Neural progenitor cell (in vitro differentiated cells): Measurements from ENCODE around the gene YWHAH. TPM values are rescaled to one million over a fixed set of nuclear protein-coding genes. Genes with fewer than 3 reads are reported as not detected.

ENCODE experiments used
- DNase-seq: peaks from one replicate; pipeline ENCODE4 v3.0.0-alpha.2; 2016; ENCODE audit warnings: low spot score
- H2AFZ ChIP-seq: fragments of 200-600 bp; sonication (generic); replicated peaks from 2 replicates; pipeline ENCODE4 v1.6.1; 2016; ENCODE audit warnings: antibody characterized with exemption
- H3F3A ChIP-seq: fragments of 200-600 bp; sonication (generic); 2 replicates; pipeline ENCODE4 v1.6.1; 2016; ENCODE audit warnings: antibody characterized with exemption, low read depth
- H3K27ac ChIP-seq: fragments of 200-600 bp; sonication (generic); 2 replicates; pipeline ENCODE4 v1.5.1; 2016; ENCODE audit warnings: mild to moderate bottlenecking
- H3K27me3 ChIP-seq: fragments of 200-600 bp; sonication (generic); 2 replicates; pipeline ENCODE4 v1.6.1; 2016; ENCODE audit warnings: mild to moderate bottlenecking, moderate library complexity
- H3K36me3 ChIP-seq: fragments of 200-600 bp; sonication (generic); 2 replicates; pipeline ENCODE4 v1.5.1; 2016
- H3K4me1 ChIP-seq: fragments of 200-600 bp; sonication (generic); 2 replicates; pipeline ENCODE4 v1.6.1; 2016; ENCODE audit warnings: mixed run types
- H3K4me2 ChIP-seq: fragments of 200-600 bp; sonication (generic); 2 replicates; pipeline ENCODE4 v1.6.1; 2016
- H3K4me3 ChIP-seq: fragments of 200-600 bp; sonication (generic); 2 replicates; pipeline ENCODE4 v1.5.1; 2016
- H3K79me2 ChIP-seq: fragments of 200-600 bp; sonication (generic); 2 replicates; pipeline ENCODE4 v1.6.1; 2016; ENCODE audit warnings: low read depth
- H3K9ac ChIP-seq: fragments of 200-600 bp; sonication (generic); 2 replicates; pipeline ENCODE4 v1.6.1; 2016
- H3K9me3 ChIP-seq: fragments of 200-600 bp; sonication (generic); 2 replicates; pipeline ENCODE4 v1.5.1; 2016; ENCODE audit warnings: low read depth
- H4K20me1 ChIP-seq: fragments of 200-600 bp; sonication (generic); 2 replicates; pipeline ENCODE4 v1.6.1; 2016; ENCODE audit warnings: low read depth
- H3K27ac Mint-ChIP-seq: 3 replicates; pipeline ENCODE4 v1.8.0; 2021; ENCODE audit warnings: mixed read lengths
- H3K27me3 Mint-ChIP-seq: 2 replicates; pipeline ENCODE4 v1.8.0; 2022; ENCODE audit warnings: low read depth, mild to moderate bottlenecking, inconsistent platforms, moderate library complexity, mixed read lengths; ENCODE audit not compliant: insufficient read depth
- H3K36me3 Mint-ChIP-seq: 3 replicates; pipeline ENCODE4 v1.8.0; 2021; ENCODE audit warnings: mixed read lengths
- H3K4me1 Mint-ChIP-seq: 3 replicates; pipeline ENCODE4 v1.8.0; 2021; ENCODE audit warnings: mixed read lengths
- H3K4me3 Mint-ChIP-seq: 3 replicates; pipeline ENCODE4 v1.8.0; 2021; ENCODE audit warnings: mild to moderate bottlenecking, moderate library complexity, mixed read lengths
- H3K9me3 Mint-ChIP-seq: 3 replicates; pipeline ENCODE4 v1.8.0; 2020; ENCODE audit warnings: mixed read lengths
- CTCF ChIP-seq: fragments of 200-600 bp; sonication (generic); IDR thresholded peaks from 2 replicates; pipeline ENCODE4 v1.5.1; 2017; ENCODE audit warnings: antibody characterized with exemption, mild to moderate bottlenecking
- EZH2 ChIP-seq: fragments of 200-600 bp; sonication (generic); IDR thresholded peaks from 2 replicates; pipeline ENCODE4 v1.6.1; 2017; ENCODE audit warnings: antibody characterized with exemption, mild to moderate bottlenecking, moderate library complexity
- EZH2phosphoT487 ChIP-seq: fragments of 200-600 bp; sonication (generic); IDR thresholded peaks from 2 replicates; pipeline ENCODE4 v1.6.1; 2017; ENCODE audit warnings: antibody characterized with exemption
- total RNA-seq: library from RNA; depleted of rRNA; stranded (reverse); fragments of >200 nt; gene quantifications from 2 replicates; pipeline ENCODE4 v1.2.3, GENCODE V29; 2015; ENCODE audit warnings: low replicate concordance

The YWHAH gene
- total RNA-seq, 1 donor from 2014 or later = 158 TPM

- no peaks in the 10 kb centered on the region for H3K36me3 ChIP-seq
- no peaks in the 10 kb centered on the region for H3K9me3 ChIP-seq
- H3K4me2 ChIP-seq = no peak overlapping the region
- H3K79me2 ChIP-seq = no peaks in the 10 kb centered on the region
- Mint-ChIP-seq H3K9me3 (no peaks in the 10 kb centered on the region), H3K36me3 (peaks cover 6% of the 10 kb centered on the region), H3K4me1 (peaks cover 4% of the 10 kb centered on the region), H3K27ac (no peak overlapping the region), H3K4me3 (no peak overlapping the region), H3K27me3 (peaks cover 2% of the 10 kb centered on the region)
- no peak overlapping the region for H3K9ac ChIP-seq
- no peaks in the 10 kb centered on the region for H3K27me3 ChIP-seq
- TF ChIP-seq CTCF = no peak
- no peak for TF ChIP-seq EZH2phosphoT487
- no peak for TF ChIP-seq EZH2
- no peaks in the 10 kb centered on the region for H3K4me1 ChIP-seq
- H2AFZ ChIP-seq = no peak overlapping the region
- DNase-seq = no peak
- H4K20me1 ChIP-seq = no peaks in the 10 kb centered on the region
- no peaks in the 10 kb centered on the region for H3F3A ChIP-seq
- H3K27ac ChIP-seq = no peak overlapping the region
- H3K4me3 ChIP-seq = no peak overlapping the region
These were observed 32.0 kb upstream of the YWHAH start for GRCh38 chr22:31912407-31912743.

GRCh38 chr22:31915586-31915985 lies 28.7 kb upstream of the YWHAH start:
- DNase-seq = no peak

GRCh38 chr22:31917227-31917921 lies 27.0 kb upstream of the YWHAH start:
- H3K27ac ChIP-seq = no peak overlapping the region
- H4K20me1 ChIP-seq = no peaks in the 10 kb centered on the region
- Mint-ChIP-seq H3K27ac (peak overlapping the region; percentile 40), H3K27me3 (no peaks in the 10 kb centered on the region), H3K4me3 (no peak overlapping the region), H3K36me3 (no peaks in the 10 kb centered on the region), H3K9me3 (no peaks in the 10 kb centered on the region), H3K4me1 (peaks cover 18% of the 10 kb centered on the region)
- no peaks in the 10 kb centered on the region for H3K4me1 ChIP-seq
- H2AFZ ChIP-seq = no peak overlapping the region
- H3F3A ChIP-seq = no peaks in the 10 kb centered on the region
- DNase-seq = no peak
- TF ChIP-seq CTCF (no peak), EZH2phosphoT487 (no peak), EZH2 (no peak)
- no peaks in the 10 kb centered on the region for H3K9me3 ChIP-seq
- no peak overlapping the region for H3K9ac ChIP-seq
- no peak overlapping the region for H3K4me2 ChIP-seq
- H3K27me3 ChIP-seq = no peaks in the 10 kb centered on the region
- H3K4me3 ChIP-seq = no peak overlapping the region
- H3K36me3 ChIP-seq = no peaks in the 10 kb centered on the region
- H3K79me2 ChIP-seq = no peaks in the 10 kb centered on the region

More at GRCh38 chr22:31915586-31915985, 28.7 kb upstream of the YWHAH start:
- Mint-ChIP-seq H3K9me3 (no peaks in the 10 kb centered on the region), H3K4me1 (peaks cover 20% of the 10 kb centered on the region), H3K27ac (peak overlapping the region; percentile 33), H3K27me3 (no peaks in the 10 kb centered on the region), H3K4me3 (no peak overlapping the region), H3K36me3 (no peaks in the 10 kb centered on the region)
- Histone ChIP-seq H4K20me1 (no peaks in the 10 kb centered on the region), H3F3A (no peaks in the 10 kb centered on the region), H2AFZ (no peak overlapping the region), H3K79me2 (no peaks in the 10 kb centered on the region), H3K36me3 (no peaks in the 10 kb centered on the region), H3K4me2 (no peak overlapping the region), H3K27me3 (no peaks in the 10 kb centered on the region), H3K4me3 (no peak overlapping the region), H3K9ac (no peak overlapping the region), H3K4me1 (no peaks in the 10 kb centered on the region), H3K9me3 (no peaks in the 10 kb centered on the region), H3K27ac (no peak overlapping the region)
- TF ChIP-seq EZH2phosphoT487 = no peak
- TF ChIP-seq CTCF = no peak
- TF ChIP-seq EZH2 = no peak
